Activated CD4-positive, alpha-beta T cell treated with anti-CD3 and anti-CD28 coated beads, Interleukin-2, amount 50 U/mL, for 1 hour (primary cell): ENCODE data around the gene SEMG1.

Source experiments
- DNase-seq: peaks from one replicate; pipeline ENCODE4 v3.0.0-alpha.2; 2020

Gene SEMG1

GRCh38 chr20:45206725-45207124 is at the start of gene SEMG1:
Gene SEMG1, plus strand, starts transcription at chr20:45207033. Its CDS starts 21 bp downstream, at chr20:45207054.
- DNase-seq: no peak

GRCh38 chr20:45157962-45158361 is 48.9 kb upstream of the SEMG1 start:
- DNase-seq: no peak

GRCh38 chr20:45163083-45163803 is 43.6 kb upstream of the SEMG1 start:
- DNase-seq: no peak

- no peak for DNase-seq
Observed at GRCh38 chr20:45164906-45165305, 41.9 kb upstream of the SEMG1 start.

GRCh38 chr20:45173522-45173921 is 33.3 kb upstream of the SEMG1 start:
- no peak for DNase-seq

- DNase-seq: no peak
Observed at GRCh38 chr20:45174434-45175364, 32.1 kb upstream of the SEMG1 start, which contains the start of gene PI3. Gene PI3, plus strand, starts transcription at chr20:45174902. Its CDS starts 21 bp downstream, at chr20:45174923.

GRCh38 chr20:45176526-45177267 is 30.1 kb upstream of the SEMG1 start:
- DNase-seq: no peak

- no peak for DNase-seq
Observed at GRCh38 chr20:45179166-45179565, 27.7 kb upstream of the SEMG1 start.

GRCh38 chr20:45181639-45182038 is 25.2 kb upstream of the SEMG1 start:
- no peak for DNase-seq

- DNase-seq: no peak
Observed at GRCh38 chr20:45183084-45183483, 23.7 kb upstream of the SEMG1 start.

GRCh38 chr20:45187693-45188092 is 19.1 kb upstream of the SEMG1 start:
- no peak for DNase-seq

GRCh38 chr20:45189067-45189609 is 17.7 kb upstream of the SEMG1 start:
- no peak for DNase-seq

- DNase-seq: no peak
Observed at GRCh38 chr20:45189861-45190260, 17.0 kb upstream of the SEMG1 start.

- DNase-seq: no peak
Observed at GRCh38 chr20:45191926-45192325, 14.9 kb upstream of the SEMG1 start.

GRCh38 chr20:45193331-45193730 is 13.5 kb upstream of the SEMG1 start:
- DNase-seq: no peak

- DNase-seq: no peak
Observed at GRCh38 chr20:45209924-45210323, 3.1 kb downstream of the SEMG1 start.

GRCh38 chr20:45211569-45212474 is 5.0 kb downstream of the SEMG1 start:
- no peak for DNase-seq

- no peak for DNase-seq
Observed at GRCh38 chr20:45212836-45213235, 6.0 kb downstream of the SEMG1 start.

- no peak for DNase-seq
Observed at GRCh38 chr20:45218124-45218523, 11.3 kb downstream of the SEMG1 start.

- no peak for DNase-seq
Observed at GRCh38 chr20:45218636-45219035, 11.8 kb downstream of the SEMG1 start.

- no peak for DNase-seq
Observed at GRCh38 chr20:45221076-45221475, 14.2 kb downstream of the SEMG1 start, which contains the start of gene SEMG2. Gene SEMG2, plus strand, starts transcription at chr20:45221373. Its CDS starts 17 bp downstream, at chr20:45221390.

GRCh38 chr20:45223136-45223535 is 16.3 kb downstream of the SEMG1 start:
- no peak for DNase-seq
